Measurements from ENCODE around the gene SCAMP2.

GRCh38 chr15:74855857-74856256 is 17.3 kb downstream of the SCAMP2 start:
- TF ChIP-seq CTCF (IDR thresholded peaks at IDR 0.05 in 2 of 3, conservative IDR thresholded peaks at IDR 0.05 in 1 of 3; ENCODE audit: control insufficient read depth in 2 of 3, extremely low read depth in 1 of 3, insufficient read depth in 1 of 3, low read depth in 3 of 3, low read length in 3 of 3) (no peak), ATF3 (IDR thresholded peaks at IDR 0.05; ENCODE audit: borderline replicate concordance, extremely low read depth, low read depth, low read length) (no peak), TAF1 (IDR thresholded peaks at IDR 0.05; ENCODE audit: borderline replicate concordance, low read depth, low read length) (no peak), FOS (IDR thresholded peaks at IDR 0.05; ENCODE audit: borderline replicate concordance, extremely low read depth, insufficient read length) (no peak), EP300 (IDR thresholded peaks at IDR 0.05; ENCODE audit: borderline replicate concordance in 1 of 2, control insufficient read depth in 1 of 2, low read depth in 2 of 2, low read length in 2 of 2) (no peak), CUX1 (IDR thresholded peaks at IDR 0.05; ENCODE audit: insufficient replicate concordance, low read depth, low read length) (no peak)
